ENCODE results near the gene ADAMTS18.

ADAMTS18 gene

DNA sequence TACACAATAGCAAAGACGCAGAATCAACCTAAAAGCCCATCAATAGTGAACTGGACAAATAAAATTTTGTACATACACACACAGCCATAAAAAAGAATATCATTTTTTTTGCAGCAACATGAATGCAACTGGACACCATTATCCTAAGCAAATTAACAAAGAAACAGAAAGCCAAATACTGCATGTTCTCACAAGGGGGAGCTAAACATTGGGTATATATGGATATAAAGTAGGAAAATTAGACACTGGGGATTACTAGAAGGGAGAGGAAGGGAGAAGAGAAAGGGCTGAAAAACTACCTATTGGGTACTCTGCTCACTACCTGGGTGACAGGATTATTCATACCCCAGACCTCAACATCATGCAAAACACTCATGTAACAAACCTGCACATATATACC, 28.2 kb downstream of the ADAMTS18 start:
- Histone ChIP-seq H3K27ac (ENCODE audit: low read length) (no peak overlapping the region), H4K20me1 (ENCODE audit: insufficient read depth, low read length) (no peaks in the 10 kb centered on the region), H2AFZ (ENCODE audit: low read depth, low read length) (no peak overlapping the region), H3K9me3 (ENCODE audit: insufficient read depth, low read length) (no peaks in the 10 kb centered on the region), H3K4me1 (ENCODE audit: low read length) (no peaks in the 10 kb centered on the region), H3K4me3 (ENCODE audit: low read length) (no peak overlapping the region), H3K27me3 (ENCODE audit: low read depth, low read length) (peaks cover 21% of the 10 kb centered on the region), H3K4me2 (ENCODE audit: low read length) (no peak overlapping the region), H3K79me2 (ENCODE audit: low read length) (no peaks in the 10 kb centered on the region), H3K36me3 (replicated peaks; ENCODE audit: low read depth, low read length) (no peaks in the 10 kb centered on the region), H3K9ac (ENCODE audit: low read length) (no peak overlapping the region)
- TF ChIP-seq, protein P1, sequence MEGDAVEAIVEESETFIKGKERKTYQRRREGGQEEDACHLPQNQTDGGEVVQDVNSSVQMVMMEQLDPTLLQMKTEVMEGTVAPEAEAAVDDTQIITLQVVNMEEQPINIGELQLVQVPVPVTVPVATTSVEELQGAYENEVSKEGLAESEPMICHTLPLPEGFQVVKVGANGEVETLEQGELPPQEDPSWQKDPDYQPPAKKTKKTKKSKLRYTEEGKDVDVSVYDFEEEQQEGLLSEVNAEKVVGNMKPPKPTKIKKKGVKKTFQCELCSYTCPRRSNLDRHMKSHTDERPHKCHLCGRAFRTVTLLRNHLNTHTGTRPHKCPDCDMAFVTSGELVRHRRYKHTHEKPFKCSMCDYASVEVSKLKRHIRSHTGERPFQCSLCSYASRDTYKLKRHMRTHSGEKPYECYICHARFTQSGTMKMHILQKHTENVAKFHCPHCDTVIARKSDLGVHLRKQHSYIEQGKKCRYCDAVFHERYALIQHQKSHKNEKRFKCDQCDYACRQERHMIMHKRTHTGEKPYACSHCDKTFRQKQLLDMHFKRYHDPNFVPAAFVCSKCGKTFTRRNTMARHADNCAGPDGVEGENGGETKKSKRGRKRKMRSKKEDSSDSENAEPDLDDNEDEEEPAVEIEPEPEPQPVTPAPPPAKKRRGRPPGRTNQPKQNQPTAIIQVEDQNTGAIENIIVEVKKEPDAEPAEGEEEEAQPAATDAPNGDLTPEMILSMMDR (IDR thresholded peaks at IDR 0.05; ENCODE audit: low read depth, low read length), result 0 out of 2 replicates have a peak, but pooled peaks have one; percentile 15
- TF ChIP-seq EZH2phosphoT487 (IDR thresholded peaks at IDR 0.05; ENCODE audit: low read depth), result no peak

DNA sequence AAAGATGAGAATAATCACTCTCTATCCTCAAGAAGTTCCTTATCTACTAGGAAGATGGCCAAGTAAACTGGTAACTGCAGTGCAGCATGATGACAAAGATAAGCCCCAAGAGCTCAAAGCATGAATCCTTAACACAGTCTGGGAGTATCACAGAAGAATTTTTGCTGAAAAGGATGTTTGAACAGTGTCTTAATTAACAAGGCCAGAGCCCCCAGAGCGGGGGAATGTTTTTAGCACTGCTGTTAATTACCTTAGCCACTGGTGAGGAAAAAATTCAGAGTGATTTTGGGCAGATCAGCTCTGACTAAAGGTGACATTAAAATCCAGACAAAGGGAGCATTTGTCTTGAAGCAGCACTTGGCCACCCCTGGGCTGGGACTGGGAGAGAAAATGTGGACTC, 30.1 kb downstream of the ADAMTS18 start:
- Histone ChIP-seq H4K20me1 (ENCODE audit: insufficient read depth, low read length) (no peaks in the 10 kb centered on the region), H3K36me3 (replicated peaks; ENCODE audit: low read depth, low read length) (no peaks in the 10 kb centered on the region), H3K4me1 (ENCODE audit: low read length) (no peaks in the 10 kb centered on the region), H3K9me3 (ENCODE audit: insufficient read depth, low read length) (no peaks in the 10 kb centered on the region), H2AFZ (ENCODE audit: low read depth, low read length) (no peak overlapping the region), H3K79me2 (ENCODE audit: low read length) (no peaks in the 10 kb centered on the region), H3K4me2 (ENCODE audit: low read length) (no peak overlapping the region), H3K27ac (ENCODE audit: low read length) (no peak overlapping the region), H3K9ac (ENCODE audit: low read length) (no peak overlapping the region), H3K27me3 (ENCODE audit: low read depth, low read length) (peaks cover 26% of the 10 kb centered on the region), H3K4me3 (ENCODE audit: low read length) (no peak overlapping the region)
- no peak for TF ChIP-seq EZH2phosphoT487 (IDR thresholded peaks at IDR 0.05; ENCODE audit: low read depth)
- TF ChIP-seq, protein P1 (IDR thresholded peaks at IDR 0.05; ENCODE audit: low read depth, low read length), result no peak

DNA sequence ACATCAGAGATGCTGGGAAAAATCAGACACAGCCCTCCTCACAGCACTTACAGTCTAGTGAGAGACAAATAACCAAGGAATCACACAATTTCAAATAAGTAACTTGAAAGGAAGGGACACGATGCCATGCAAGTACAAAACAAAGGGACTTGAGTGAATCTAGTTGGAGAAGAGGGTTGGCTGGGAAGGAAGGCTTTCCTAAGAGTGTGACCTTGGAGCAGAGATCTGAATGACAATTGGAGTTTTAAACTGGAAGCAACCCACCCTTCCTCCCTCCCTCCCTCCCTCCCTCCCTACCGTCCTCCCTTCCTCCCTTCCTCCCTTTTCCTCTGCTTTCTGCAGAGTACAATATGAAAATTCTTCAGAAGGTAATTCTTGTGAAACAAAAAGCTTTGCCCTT, 31.1 kb downstream of the ADAMTS18 start:
- no peaks in the 10 kb centered on the region for H3K4me1 ChIP-seq (ENCODE audit: low read length)
- no peaks in the 10 kb centered on the region for H4K20me1 ChIP-seq (ENCODE audit: insufficient read depth, low read length)
- peaks cover 31% of the 10 kb centered on the region for H3K27me3 ChIP-seq (ENCODE audit: low read depth, low read length)
- TF ChIP-seq, protein P1 (IDR thresholded peaks at IDR 0.05; ENCODE audit: low read depth, low read length), result no peak
- no peak for TF ChIP-seq EZH2phosphoT487 (IDR thresholded peaks at IDR 0.05; ENCODE audit: low read depth)
- no peaks in the 10 kb centered on the region for H3K9me3 ChIP-seq (ENCODE audit: insufficient read depth, low read length)
- no peak overlapping the region for H3K4me3 ChIP-seq (ENCODE audit: low read length)
- H2AFZ ChIP-seq (ENCODE audit: low read depth, low read length), result no peak overlapping the region
- H3K36me3 ChIP-seq (replicated peaks; ENCODE audit: low read depth, low read length), result no peaks in the 10 kb centered on the region
- no peak overlapping the region for H3K27ac ChIP-seq (ENCODE audit: low read length)
- H3K79me2 ChIP-seq (ENCODE audit: low read length), result no peaks in the 10 kb centered on the region
- H3K4me2 ChIP-seq (ENCODE audit: low read length), result no peak overlapping the region
- no peak overlapping the region for H3K9ac ChIP-seq (ENCODE audit: low read length)

DNA sequence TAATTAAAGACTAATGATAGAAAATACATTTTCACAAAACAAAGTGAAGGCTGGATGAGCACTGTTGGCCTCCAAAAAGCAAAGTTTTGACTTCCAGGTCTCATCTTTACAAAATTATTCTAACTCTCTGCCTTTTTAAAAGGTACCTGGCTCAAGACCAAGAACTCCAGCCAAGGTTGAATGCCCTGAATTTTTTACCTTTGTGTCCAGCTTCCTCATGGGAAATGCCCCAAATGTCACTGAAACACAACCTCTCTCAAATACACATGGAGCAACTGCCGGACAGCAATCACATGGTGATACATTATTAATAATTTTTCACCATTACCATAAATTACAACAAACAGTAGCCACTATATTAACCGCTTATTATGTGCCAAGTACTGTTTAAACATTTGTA, 32.2 kb downstream of the ADAMTS18 start:
- H3K4me3 ChIP-seq (ENCODE audit: low read length), result no peak overlapping the region
- peaks cover 27% of the 10 kb centered on the region for H3K27me3 ChIP-seq (ENCODE audit: low read depth, low read length)
- H3K9me3 ChIP-seq (ENCODE audit: insufficient read depth, low read length), result no peaks in the 10 kb centered on the region
- no peaks in the 10 kb centered on the region for H3K79me2 ChIP-seq (ENCODE audit: low read length)
- H3K4me1 ChIP-seq (ENCODE audit: low read length), result no peaks in the 10 kb centered on the region
- no peaks in the 10 kb centered on the region for H3K36me3 ChIP-seq (replicated peaks; ENCODE audit: low read depth, low read length)
- H3K27ac ChIP-seq (ENCODE audit: low read length), result no peak overlapping the region
- TF ChIP-seq, protein P1 (IDR thresholded peaks at IDR 0.05; ENCODE audit: low read depth, low read length), result no peak
- TF ChIP-seq EZH2phosphoT487 (IDR thresholded peaks at IDR 0.05; ENCODE audit: low read depth), result no peak
- no peak overlapping the region for H3K9ac ChIP-seq (ENCODE audit: low read length)
- no peaks in the 10 kb centered on the region for H4K20me1 ChIP-seq (ENCODE audit: insufficient read depth, low read length)
- H2AFZ ChIP-seq (ENCODE audit: low read depth, low read length), result no peak overlapping the region
- H3K4me2 ChIP-seq (ENCODE audit: low read length), result no peak overlapping the region
